ENCODE measurements around the gene DGKB.
"Not testable (repeated sequence)": the region's sequence is repeated elsewhere in the genome, so short reads cannot be mapped to it uniquely, and the experiment has no call there.

DNA sequence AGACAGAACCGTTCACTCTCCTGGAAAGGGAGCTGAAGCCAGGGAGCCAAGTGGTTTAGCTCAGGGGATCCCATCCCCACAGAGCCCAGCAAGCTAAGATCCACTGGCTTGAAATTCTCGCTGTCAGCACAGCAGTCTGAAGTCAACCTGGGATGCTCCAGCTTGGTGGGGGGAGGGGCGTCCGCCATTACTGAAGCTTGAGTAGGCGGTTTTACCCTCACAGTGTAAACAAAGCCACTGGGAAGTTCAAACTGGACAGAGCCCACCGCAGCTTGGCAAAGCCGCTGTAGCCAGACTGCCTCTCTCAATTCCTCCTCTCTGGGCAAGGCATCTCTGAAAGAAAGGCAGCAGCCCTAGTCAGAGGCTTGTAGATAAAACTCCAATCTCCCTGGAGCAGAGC lies 443.7 kb downstream of the DGKB start:
- TF ChIP-seq, protein P1, sequence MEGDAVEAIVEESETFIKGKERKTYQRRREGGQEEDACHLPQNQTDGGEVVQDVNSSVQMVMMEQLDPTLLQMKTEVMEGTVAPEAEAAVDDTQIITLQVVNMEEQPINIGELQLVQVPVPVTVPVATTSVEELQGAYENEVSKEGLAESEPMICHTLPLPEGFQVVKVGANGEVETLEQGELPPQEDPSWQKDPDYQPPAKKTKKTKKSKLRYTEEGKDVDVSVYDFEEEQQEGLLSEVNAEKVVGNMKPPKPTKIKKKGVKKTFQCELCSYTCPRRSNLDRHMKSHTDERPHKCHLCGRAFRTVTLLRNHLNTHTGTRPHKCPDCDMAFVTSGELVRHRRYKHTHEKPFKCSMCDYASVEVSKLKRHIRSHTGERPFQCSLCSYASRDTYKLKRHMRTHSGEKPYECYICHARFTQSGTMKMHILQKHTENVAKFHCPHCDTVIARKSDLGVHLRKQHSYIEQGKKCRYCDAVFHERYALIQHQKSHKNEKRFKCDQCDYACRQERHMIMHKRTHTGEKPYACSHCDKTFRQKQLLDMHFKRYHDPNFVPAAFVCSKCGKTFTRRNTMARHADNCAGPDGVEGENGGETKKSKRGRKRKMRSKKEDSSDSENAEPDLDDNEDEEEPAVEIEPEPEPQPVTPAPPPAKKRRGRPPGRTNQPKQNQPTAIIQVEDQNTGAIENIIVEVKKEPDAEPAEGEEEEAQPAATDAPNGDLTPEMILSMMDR (conservative IDR thresholded peaks at IDR 0.05 in 1 of 2, IDR thresholded peaks at IDR 0.05 in 1 of 2; ENCODE audit: low read depth in 1 of 2, low read length in 2 of 2): not testable (repeated sequence)
- not testable (repeated sequence) for TF ChIP-seq EZH2 (IDR thresholded peaks at IDR 0.05; ENCODE audit: low read length, missing control alignments)
